ENCODE results near the gene FHIT.

- TF ChIP-seq CTCF (IDR thresholded peaks at IDR 0.05) (no peak), EP300 (IDR thresholded peaks at IDR 0.05) (peak; percentile 13), POLR2A (IDR thresholded peaks at IDR 0.05) (no peak), POLR2AphosphoS5 (IDR thresholded peaks at IDR 0.05) (peak in 1 of 3 donors; percentile 35)
Observed at GRCh38 chr3:61251174-61251972, at the start of gene FHIT.

All from suprapubic skin (tissue), 4 donors.